Uterine smooth muscle cell (primary cell): ENCODE measurements around the gene ZFP57. TPM values are rescaled to one million over a fixed set of nuclear protein-coding genes. Genes with fewer than 3 reads are reported as not detected.

Experiments used
- total RNA-seq: library from RNA; depleted of rRNA; stranded (reverse); fragments of >200 nt; gene quantifications from 2 replicates; pipeline ENCODE4 v1.2.3, GENCODE V29; 2014

ZFP57 gene
- total RNA-seq = 0.11 TPM in 1 of 2 replicates, not detected in the other

GRCh38 chr6:29680904-29681303, at the start of gene ZFP57:
ZFP57 (minus strand) TSS chr6:29681152; CDS start chr6:29677003, 4,149 bp downstream.

GRCh38 chr6:29723262-29723665, 42.3 kb upstream of the ZFP57 start, which contains the start of gene HLA-F:
HLA-F (plus strand) TSS chr6:29723434; CDS start chr6:29723464, 30 bp downstream.

GRCh38 chr6:29656798-29657197, 24.2 kb downstream of the ZFP57 start, which contains the start of gene MOG:
MOG (plus strand) TSS chr6:29657092; CDS start chr6:29657210, 118 bp downstream.

GRCh38 chr6:29632789-29633533, 48.0 kb downstream of the ZFP57 start, which contains the start of gene GABBR1:
GABBR1 (minus strand) TSS chr6:29633183; CDS start chr6:29632385, 798 bp downstream.

Other genes with a start within 250 kb of the ZFP57 start
- gene OR10C1, start 241.8 kb downstream of the ZFP57 start, total RNA-seq = not detected in 2 replicates
- not detected in 2 replicates for gene OR11A1, start 224.1 kb downstream of the ZFP57 start, total RNA-seq
- gene OR2H1, start 224.0 kb downstream of the ZFP57 start, total RNA-seq = not detected in 2 replicates
- gene MAS1L, start 193.2 kb downstream of the ZFP57 start, total RNA-seq = not detected in 2 replicates
- gene UBD, start 121.4 kb downstream of the ZFP57 start, total RNA-seq = not detected in 2 replicates
- not detected in 2 replicates for gene OR2H2, start 96.0 kb downstream of the ZFP57 start, total RNA-seq
- gene GABBR1, start 48.0 kb downstream of the ZFP57 start, total RNA-seq = 11.8 and 16.9 TPM in 2 replicates
- not detected in 2 replicates for gene MOG, start 24.1 kb downstream of the ZFP57 start, total RNA-seq
- 1.4 and 10.5 TPM in 2 replicates for gene HLA-F, start 42.3 kb upstream of the ZFP57 start, total RNA-seq
- gene HLA-G, start 146.7 kb upstream of the ZFP57 start, total RNA-seq = not detected in 2 replicates